COR-L47 (cell line): ENCODE data around the gene GLT8D2.
"Not testable (repeated sequence)": the region's sequence is repeated elsewhere in the genome, so short reads cannot be mapped to it uniquely, and the experiment has no call there.

Experiments
- DNase-seq: peaks from one replicate; lab custom pipeline; 2025; lab: John Stamatoyannopoulos, UW

Gene GLT8D2

GRCh38 chr12:104050436-104050835 lies 449 bp upstream of the GLT8D2 start:
- no peak for DNase-seq

DNA sequence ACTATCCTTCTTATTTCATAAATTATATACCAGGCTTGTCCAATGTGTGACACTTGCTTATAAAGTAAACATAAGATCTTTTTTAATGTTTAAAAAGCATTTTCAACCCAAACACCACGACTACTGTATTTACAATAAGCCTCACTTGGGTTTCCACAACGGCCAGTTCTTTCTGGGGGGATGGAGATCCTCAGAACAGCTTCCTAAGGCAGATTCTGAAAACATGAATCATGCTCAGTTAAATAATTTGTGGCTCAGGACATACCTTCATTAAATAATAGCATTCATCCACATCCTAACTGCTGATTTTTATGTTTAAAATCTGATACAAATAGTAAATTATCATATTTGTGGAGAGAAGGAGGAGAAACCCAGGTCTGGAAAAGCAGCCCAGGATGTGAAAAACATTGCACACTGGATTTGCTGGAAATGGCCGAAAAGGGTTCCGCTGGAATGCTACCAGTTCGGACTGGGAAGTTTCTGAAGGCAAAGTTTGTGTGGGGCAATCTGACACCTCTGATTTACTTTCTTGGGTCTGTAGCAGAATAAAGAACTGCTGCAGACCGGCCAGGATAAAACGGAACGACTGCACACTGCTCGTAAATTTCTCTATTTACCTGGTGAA lies 597 bp downstream of the GLT8D2 start:
- no peak for DNase-seq

- DNase-seq = no peak
Measured at GRCh38 chr12:104048811-104049210, 1.2 kb downstream of the GLT8D2 start.

GRCh38 chr12:104048162-104048561 lies 1.8 kb downstream of the GLT8D2 start:
- no peak for DNase-seq

DNA sequence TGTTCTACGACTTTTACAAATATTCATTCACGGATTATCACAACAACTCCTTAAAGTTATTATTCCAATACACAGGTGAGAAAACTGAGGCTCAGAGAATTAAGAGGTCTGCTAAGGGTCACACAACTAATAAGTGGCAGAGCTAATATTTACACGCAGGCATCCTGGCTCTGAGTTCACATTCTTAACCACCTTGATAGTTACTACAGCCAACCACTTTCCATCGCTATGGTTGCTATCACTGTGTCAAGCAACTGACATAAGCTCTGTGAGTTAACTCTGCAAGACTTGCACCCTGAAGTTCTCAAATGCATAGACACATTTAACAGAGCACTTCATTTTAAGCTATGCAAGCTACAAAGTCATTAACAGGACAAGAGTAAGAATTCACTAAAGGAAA lies 3.7 kb downstream of the GLT8D2 start:
- no peak for DNase-seq

DNA sequence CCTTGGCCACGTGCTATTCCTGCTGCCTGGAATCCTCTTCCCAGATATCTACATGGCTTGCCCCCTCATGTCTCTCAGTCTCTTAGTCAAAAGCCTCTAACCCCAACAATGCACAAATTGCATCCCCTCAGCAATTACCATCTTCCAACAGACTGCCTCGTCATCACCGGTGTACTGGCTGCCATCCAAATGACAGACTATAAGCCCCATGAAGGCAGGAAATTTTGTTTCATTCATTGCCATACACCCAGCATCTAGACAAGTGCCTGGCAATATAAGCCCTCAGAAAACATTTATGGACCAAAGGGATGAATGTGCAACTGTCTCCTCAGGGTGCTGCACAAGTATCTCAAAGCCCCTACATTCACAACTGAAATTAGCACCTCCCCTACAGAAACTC lies 5.8 kb downstream of the GLT8D2 start:
- no peak for DNase-seq

DNA sequence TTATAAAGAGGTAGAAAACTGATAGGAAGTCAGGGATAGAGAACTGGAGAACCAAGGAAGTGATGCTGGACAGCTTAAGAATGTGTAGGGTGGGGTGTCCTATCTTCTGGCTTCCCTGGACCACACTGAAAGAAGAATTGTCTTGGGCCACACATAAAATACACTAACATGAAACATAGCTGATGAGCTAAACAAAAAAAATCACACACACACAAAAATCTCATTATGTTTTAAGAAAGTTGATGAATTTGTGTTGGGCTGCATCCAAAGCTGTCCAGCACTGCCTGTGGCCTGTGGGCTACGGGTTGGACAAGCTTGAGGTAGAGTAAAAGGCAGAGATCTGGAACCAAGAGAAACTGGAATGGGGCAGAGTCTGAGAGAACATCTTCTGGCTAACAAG lies 7.4 kb downstream of the GLT8D2 start:
- DNase-seq = no peak

DNA sequence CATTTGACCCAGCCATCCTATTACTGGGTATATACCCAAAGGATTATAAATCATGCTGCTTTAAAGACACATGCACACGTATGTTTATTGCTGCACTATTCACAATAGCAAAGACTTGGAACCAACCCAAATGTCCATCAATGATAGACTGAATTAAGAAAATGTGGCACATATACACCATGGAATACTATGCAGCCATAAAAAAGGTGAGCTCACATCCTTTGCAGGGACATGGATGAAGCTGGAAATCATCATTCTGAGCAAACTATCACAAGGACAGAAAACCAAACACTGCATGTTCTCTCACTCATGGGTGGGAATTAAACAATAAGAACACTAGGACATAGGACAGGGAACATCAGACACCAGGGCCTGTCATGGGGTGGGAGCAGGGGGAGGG lies 10.2 kb downstream of the GLT8D2 start:
- not testable (repeated sequence) for DNase-seq

DNA sequence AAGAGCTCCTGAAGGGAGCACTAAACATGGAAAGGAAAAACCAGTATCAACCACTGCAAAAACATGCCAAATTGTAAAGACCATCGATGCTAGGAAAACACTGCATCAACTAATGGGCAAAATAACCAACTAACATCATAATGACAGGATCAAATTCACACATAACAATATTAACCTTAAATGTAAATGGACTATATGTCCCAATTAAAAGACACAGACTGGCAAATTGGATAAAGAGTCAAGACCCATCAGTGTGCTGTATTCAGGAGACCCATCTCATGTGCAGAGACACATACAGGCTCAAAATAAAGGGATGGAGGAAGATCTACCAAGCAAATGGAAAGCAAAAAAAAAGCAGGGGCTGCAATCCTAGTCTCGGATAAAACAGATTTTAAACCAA lies 13.8 kb downstream of the GLT8D2 start:
- not testable (repeated sequence) for DNase-seq

- not testable (repeated sequence) for DNase-seq
Measured at GRCh38 chr12:104030596-104030995, 19.4 kb downstream of the GLT8D2 start.

DNA sequence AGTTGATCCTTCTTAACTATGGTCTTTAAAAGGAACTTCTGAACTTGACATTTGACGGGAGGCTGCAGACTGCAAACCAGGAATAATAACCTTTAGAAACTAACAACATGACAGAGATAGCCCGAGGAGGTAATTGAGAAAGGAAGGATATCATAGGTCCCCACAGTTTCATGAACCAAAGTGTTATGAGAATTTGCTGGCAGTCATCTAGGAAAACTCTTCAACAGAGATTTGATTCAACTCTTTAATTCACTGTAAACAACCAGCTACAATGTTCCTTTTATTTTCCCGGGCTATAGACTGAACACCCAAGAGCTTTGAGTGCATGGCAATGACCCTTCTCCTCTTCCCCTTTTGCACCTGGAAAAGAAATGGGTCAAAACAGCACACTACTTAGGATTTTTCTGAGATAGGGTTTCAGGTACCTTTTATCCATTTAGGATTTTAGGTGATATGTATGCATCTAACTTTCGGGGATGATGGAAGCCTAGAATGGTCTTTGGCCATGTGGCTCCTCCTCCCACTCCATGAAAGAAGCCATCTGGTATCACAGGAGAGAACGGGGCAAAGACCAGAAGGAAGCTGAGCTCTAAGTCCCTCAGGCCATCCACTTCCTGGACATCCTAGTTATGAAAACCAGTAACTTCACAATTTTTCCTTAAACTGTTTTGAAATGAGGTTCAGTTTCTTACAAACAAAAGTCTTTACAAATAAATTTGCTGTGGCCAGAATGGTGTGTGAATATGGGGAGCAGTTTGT lies 23.0 kb downstream of the GLT8D2 start:
- DNase-seq = no peak

DNA sequence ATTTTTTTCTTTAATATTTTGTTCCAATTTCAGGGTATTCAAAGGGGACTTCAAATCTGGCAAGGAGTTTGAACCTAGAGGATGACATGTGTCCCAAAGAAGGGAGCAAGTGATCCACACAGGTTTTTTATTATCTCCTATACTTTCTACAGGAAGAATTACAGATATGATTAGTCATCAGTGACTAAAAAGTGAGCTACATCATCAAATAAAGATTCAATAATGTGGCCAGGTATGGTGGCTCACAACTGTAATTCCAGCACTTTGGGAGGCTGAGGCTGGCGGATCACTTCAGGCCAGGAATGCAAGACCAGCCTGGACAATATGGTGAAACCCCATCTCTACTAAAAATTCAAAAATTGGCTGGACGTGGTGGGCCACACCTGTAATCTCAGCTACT lies 24.2 kb downstream of the GLT8D2 start:
- no peak for DNase-seq

DNA sequence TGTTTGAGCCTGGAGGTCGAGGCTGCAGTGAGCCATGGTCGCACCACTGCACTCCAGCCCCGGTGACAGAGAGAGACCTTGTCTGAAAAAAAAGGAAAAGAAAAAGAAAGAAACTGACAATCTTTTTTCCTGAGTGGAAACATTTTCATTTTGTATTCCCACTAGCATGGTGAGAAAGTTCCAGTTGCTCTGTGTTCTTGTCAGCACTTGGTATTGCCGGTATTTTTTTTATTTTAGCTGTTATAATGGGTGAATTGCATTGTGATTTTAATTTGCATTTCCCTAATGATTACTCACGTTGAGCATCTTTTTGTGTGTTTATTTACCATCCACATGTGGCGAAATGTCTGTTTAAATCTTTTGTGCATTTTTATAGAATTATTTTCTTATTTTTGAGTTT lies 25.6 kb downstream of the GLT8D2 start:
- DNase-seq = no peak

DNA sequence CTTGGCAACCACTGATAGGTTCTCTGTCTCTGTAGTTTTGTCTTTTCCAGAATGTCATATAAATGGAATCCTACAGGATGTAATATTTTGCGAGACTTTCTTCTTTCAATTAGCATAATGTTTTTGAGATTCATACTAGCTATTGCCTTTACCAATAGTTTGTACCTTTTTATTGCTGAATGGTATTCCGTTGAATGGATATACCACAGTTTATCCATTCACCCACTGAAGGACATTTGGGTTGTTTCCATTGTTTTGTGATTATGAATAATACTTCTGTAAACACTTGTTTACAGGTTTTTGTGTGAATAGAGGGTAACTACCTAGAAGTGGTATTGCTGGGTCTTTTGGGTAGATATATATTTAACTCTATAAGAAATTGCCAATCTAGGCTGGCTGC lies 26.3 kb downstream of the GLT8D2 start:
- no peak for DNase-seq

DNA sequence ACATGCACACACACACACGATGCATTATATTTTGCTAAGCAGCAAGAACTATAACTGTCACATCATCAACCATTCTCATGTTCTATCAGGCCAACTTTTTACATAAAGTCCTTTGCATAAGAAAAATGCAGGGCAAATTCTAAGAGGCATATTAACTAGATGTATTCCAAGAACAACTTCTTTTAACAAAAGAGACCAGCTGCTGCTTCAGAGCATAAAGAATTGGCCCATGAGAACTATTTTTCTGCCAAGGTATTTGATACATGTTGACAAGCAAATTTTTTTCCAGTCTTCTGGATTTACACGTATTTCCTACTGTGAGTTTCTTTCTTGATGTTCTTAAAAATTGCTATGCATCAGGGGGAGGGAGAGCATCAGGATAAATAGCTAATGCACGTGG lies 27.2 kb downstream of the GLT8D2 start:
- no peak for DNase-seq

- DNase-seq = not testable (repeated sequence)
Measured at GRCh38 chr12:104021862-104022261, 28.1 kb downstream of the GLT8D2 start.

- DNase-seq = no peak
Measured at GRCh38 chr12:104012331-104012730, 37.7 kb downstream of the GLT8D2 start.

DNA sequence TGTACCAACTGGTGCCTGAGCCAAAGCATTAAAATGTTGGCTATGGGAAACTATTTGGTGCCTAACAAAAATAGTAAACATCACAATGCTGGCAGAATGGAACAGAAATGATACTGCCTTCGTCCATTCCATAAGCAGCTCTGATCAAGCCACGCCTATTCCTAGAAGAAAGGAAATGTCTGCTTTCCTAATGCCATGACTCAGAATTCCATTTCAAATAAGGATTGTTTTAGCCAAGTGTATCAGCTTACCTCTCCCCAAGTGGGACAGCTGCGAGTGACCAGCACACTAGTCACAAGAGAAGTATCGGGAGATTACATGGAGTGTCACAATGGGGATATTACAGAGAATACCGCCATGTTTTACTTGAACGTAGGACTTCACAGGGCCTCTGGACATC lies 38.7 kb downstream of the GLT8D2 start:
- no peak for DNase-seq

- DNase-seq = no peak
Measured at GRCh38 chr12:104010606-104011169, 39.3 kb downstream of the GLT8D2 start.

GRCh38 chr12:104010121-104010520 lies 39.9 kb downstream of the GLT8D2 start:
- no peak for DNase-seq

DNA sequence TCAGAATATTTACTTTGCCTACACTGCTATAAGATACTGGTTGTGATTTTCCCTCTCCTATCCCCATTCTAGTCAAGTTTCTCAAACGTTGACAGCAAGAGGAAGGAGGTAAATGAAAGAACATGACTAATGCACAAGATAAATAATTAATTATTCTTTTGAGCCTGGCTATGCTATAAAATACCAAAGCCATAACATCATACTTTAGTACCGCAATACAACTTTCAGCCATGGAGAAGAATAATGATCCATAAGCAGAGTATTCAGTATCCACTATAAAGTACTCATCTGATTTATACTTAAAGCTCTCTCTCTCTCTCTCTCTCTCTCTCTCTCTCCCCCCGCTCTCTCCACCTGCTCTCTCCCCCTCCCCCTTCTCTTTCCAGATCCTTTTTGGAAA lies 43.1 kb downstream of the GLT8D2 start:
- no peak for DNase-seq

DNA sequence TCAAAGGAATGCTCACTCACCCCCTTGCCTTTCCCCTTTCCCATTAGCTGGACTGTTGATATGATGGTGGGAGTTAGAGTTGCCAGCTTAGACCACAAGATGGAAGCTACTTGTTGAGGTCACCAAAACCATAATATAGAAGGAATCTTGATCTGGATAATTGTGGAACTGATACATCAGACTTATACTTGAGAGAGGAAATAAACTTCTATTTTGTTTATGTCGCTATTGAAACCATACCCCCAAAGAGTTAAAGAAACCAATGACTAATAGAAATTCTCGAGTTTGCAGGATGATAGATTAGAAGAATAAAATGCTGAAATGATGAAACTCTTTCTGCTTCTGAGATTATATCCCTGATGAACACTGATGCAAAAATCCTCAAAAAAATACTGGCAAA lies 46.4 kb downstream of the GLT8D2 start:
- no peak for DNase-seq

GRCh38 chr12:104002686-104003085 lies 47.3 kb downstream of the GLT8D2 start:
- no peak for DNase-seq
